HepG2 (cell line): ENCODE measurements around the gene SDHAF3. TPM values are rescaled to one million over a fixed set of nuclear protein-coding genes. Genes with fewer than 3 reads are reported as not detected.
A peak's percentile ranks its signal among the peaks of the same experiment; 100 is the strongest.

Experiments used
- ATAD3A ChIP-seq: sonication (generic); formaldehyde crosslinking; IDR thresholded peaks from 2 replicates; pipeline ENCODE4 v1.4.0; 2020; ENCODE audit warnings: missing genetic modification reagents
- BCL6 ChIP-seq: IDR thresholded peaks from 2 replicates; pipeline ENCODE4 v1.6.1; 2016; ENCODE audit warnings: missing genetic modification reagents, missing compliant biosample characterization
- DNMT3B ChIP-seq: conservative IDR thresholded peaks from 2 replicates; pipeline ENCODE4 v1.6.1; 2016; ENCODE audit warnings: missing biosample characterization, control low read depth
- FOXO4 ChIP-seq: sonication (generic); formaldehyde crosslinking; conservative IDR thresholded peaks from 2 replicates; pipeline ENCODE4 v1.8.1; 2023; ENCODE audit warnings: missing genetic modification reagents
- FOXP1 ChIP-seq, 2 experiments: fragments of 450-650 bp in 1 of 2; IDR thresholded peaks; 2 replicates each; pipeline ENCODE4 v1.6.1; 2017 to 2018; ENCODE audit warnings: antibody characterized with exemption in 1 of 2
- GFI1 ChIP-seq: sonication (generic); formaldehyde crosslinking; IDR thresholded peaks from 2 replicates; pipeline ENCODE4 v1.5.0; 2020; ENCODE audit warnings: missing genetic modification reagents, mild to moderate bottlenecking, borderline replicate concordance
- HOXD1 ChIP-seq: sonication (generic); formaldehyde crosslinking; IDR thresholded peaks from 2 replicates; pipeline ENCODE4 v1.5.0; 2020; ENCODE audit warnings: missing genetic modification reagents
- MXD3 ChIP-seq: IDR thresholded peaks from 2 replicates; pipeline ENCODE4 v1.6.1; 2016; ENCODE audit warnings: mild to moderate bottlenecking, missing biosample characterization, missing genetic modification reagents
- POGZ ChIP-seq: sonication (generic); formaldehyde crosslinking; IDR thresholded peaks from 2 replicates; pipeline ENCODE4 v1.4.0; 2020; ENCODE audit warnings: mild to moderate bottlenecking, missing genetic modification reagents
- RNF2 ChIP-seq: fragments of 450-650 bp; conservative IDR thresholded peaks from 2 replicates; pipeline ENCODE4 v1.6.1; 2016; ENCODE audit warnings: low read depth
- SOX5 ChIP-seq: IDR thresholded peaks from 2 replicates; pipeline ENCODE4 v1.6.1; 2016; ENCODE audit warnings: borderline replicate concordance
- ZBTB1 ChIP-seq: sonication (generic); formaldehyde crosslinking; IDR thresholded peaks from 2 replicates; pipeline ENCODE4 v1.4.0; 2020; ENCODE audit warnings: missing genetic modification reagents, borderline replicate concordance
- ZNF160 ChIP-seq: sonication (generic); formaldehyde crosslinking; IDR thresholded peaks from 2 replicates; pipeline ENCODE4 v1.8.0; 2022; ENCODE audit warnings: mild to moderate bottlenecking, inconsistent platforms, missing genetic modification reagents
- ZNF333 ChIP-seq: sonication (generic); formaldehyde crosslinking; IDR thresholded peaks from 2 replicates; pipeline ENCODE4 v1.4.0; 2020; ENCODE audit warnings: mild to moderate bottlenecking, missing genetic modification reagents, borderline replicate concordance
- ZNF496 ChIP-seq: sonication (generic); formaldehyde crosslinking; IDR thresholded peaks from 2 replicates; pipeline ENCODE4 v1.8.1; 2023; ENCODE audit warnings: mild to moderate bottlenecking, moderate library complexity, missing genetic modification reagents; ENCODE audit not compliant: insufficient replicate concordance
- ZNF572 ChIP-seq: sonication (generic); formaldehyde crosslinking; IDR thresholded peaks from 2 replicates; pipeline ENCODE4 v1.5.1; 2020; ENCODE audit warnings: mild to moderate bottlenecking, missing genetic modification reagents
- ZNF773 ChIP-seq: sonication (generic); formaldehyde crosslinking; IDR thresholded peaks from 2 replicates; pipeline ENCODE4 v1.4.0; 2020; ENCODE audit warnings: missing genetic modification reagents, borderline replicate concordance
- polyA plus RNA-seq, 8 experiments: library from polyadenylated mRNA; depleted of rRNA in 3 of 8; stranded (reverse) in 7 of 8; unstranded in 1 of 8; fragments of >200 nt; fragmentation: Illumina TruSeq in 4 of 8; extraction: Trizol in 4 of 8; gene quantifications; 2 replicates each; pipeline versions ENCODE4 v1.2.1 to v1.2.3, GENCODE V29; 2011 to 2016; ENCODE audit warnings: low read depth in 4 of 8, missing spikeins in 1 of 8, mixed read lengths in 1 of 8; ENCODE audit not compliant: insufficient read depth in 1 of 8
- total RNA-seq, 5 experiments: library from RNA; depleted of rRNA; stranded (reverse); fragments of >200 nt; fragmentation: Illumina TruSeq; extraction: Trizol; gene quantifications; 2 replicates each; pipeline ENCODE4 v1.2.3, GENCODE V29; 2016; ENCODE audit warnings: low read depth in 1 of 5
- TF ChIP-seq, protein P1 (sequence below): sonication (generic); formaldehyde crosslinking; IDR thresholded peaks from 2 replicates; pipeline ENCODE4 v1.8.0; 2022; ENCODE audit warnings: missing genetic modification reagents, mild to moderate bottlenecking, borderline replicate concordance
- TF ChIP-seq, protein P2 (sequence below): sonication (generic); formaldehyde crosslinking; IDR thresholded peaks from 2 replicates; pipeline ENCODE4 v1.9.0; 2021; ENCODE audit warnings: mild to moderate bottlenecking, missing genetic modification reagents

SDHAF3 gene
- total and polyA plus RNA-seq, 2 of the 13 experiments (the other 11 are each of a cell fraction or from before 2014, with no cell fraction given), result 15.2 to 32.6 TPM

DNA sequence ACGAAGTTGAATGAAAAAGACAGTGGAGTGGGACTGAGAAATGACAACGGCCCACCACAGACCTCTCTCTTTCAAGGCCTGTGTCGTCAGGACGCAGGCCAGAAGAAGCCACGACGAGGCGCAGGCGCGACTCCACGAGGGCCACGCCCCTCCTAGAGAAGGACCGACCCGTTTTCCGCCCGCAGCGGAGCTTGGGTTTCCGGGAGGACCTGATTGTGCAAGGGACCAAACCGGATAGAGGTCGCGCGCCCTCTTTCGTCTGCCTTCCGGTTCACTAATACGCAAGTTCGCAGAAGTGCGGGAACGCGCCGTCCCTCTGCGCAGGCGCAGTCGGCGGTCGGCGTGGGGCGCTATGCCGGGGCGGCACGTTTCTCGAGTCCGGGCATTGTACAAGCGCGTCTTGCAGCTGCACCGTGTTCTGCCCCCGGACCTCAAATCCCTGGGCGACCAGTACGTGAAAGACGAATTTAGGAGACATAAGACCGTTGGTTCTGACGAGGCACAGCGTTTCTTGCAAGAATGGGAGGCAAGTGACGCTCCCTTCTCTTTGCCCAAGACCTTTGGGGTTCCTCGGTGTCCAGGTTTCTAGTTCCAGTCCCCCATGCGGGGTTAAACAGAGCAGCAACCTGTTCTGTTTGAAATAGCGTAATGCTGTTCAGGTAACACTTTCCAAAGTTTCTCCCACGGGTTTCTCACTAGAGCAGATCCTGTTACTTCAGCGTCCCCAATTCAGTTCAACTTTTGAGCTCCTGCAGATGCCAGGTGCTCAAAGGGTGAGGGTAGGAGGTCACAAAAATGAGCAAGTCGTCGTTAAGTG, at the start of gene SDHAF3 (continued):
- TF ChIP-seq FOXO4 (CRISPR knock-in tag) (no peak), ZNF160 (CRISPR knock-in tag) (no peak), RNF2 (peak; percentile 77), ZNF333 (CRISPR knock-in tag) (no peak; the same call in 1 of the 2 replicates), HOXD1 (CRISPR knock-in tag) (peak; percentile 86), GFI1 (CRISPR knock-in tag) (no peak; the same call in 1 of the 2 replicates), DNMT3B (CRISPR knock-in tag) (no peak), ZNF496 (no peak), ATAD3A (CRISPR knock-in tag) (no peak), ZBTB1 (CRISPR knock-in tag) (no peak), POGZ (CRISPR knock-in tag) (peak; percentile 100), SOX5 (CRISPR knock-in tag) (peak; percentile 50; the same call in 1 of the 2 replicates), BCL6 (peak; percentile 50), ZNF572 (CRISPR knock-in tag) (peak; percentile 89; the same call in 1 of the 2 replicates), FOXP1 (IDR thresholded peaks at IDR 0.05) (no peak), FOXP1 (CRISPR knock-in tag; IDR thresholded peaks at IDR 0.05) (peak; percentile 38; the same call in 1 of the 2 replicates), ZNF773 (no peak), MXD3 (CRISPR knock-in tag) (peak; percentile 73; the same call in 1 of the 2 replicates)
- TF ChIP-seq, protein P1, sequence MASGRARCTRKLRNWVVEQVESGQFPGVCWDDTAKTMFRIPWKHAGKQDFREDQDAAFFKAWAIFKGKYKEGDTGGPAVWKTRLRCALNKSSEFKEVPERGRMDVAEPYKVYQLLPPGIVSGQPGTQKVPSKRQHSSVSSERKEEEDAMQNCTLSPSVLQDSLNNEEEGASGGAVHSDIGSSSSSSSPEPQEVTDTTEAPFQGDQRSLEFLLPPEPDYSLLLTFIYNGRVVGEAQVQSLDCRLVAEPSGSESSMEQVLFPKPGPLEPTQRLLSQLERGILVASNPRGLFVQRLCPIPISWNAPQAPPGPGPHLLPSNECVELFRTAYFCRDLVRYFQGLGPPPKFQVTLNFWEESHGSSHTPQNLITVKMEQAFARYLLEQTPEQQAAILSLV, result peak; percentile 82; the same call in 1 of the 2 replicates
- TF ChIP-seq, protein P2, sequence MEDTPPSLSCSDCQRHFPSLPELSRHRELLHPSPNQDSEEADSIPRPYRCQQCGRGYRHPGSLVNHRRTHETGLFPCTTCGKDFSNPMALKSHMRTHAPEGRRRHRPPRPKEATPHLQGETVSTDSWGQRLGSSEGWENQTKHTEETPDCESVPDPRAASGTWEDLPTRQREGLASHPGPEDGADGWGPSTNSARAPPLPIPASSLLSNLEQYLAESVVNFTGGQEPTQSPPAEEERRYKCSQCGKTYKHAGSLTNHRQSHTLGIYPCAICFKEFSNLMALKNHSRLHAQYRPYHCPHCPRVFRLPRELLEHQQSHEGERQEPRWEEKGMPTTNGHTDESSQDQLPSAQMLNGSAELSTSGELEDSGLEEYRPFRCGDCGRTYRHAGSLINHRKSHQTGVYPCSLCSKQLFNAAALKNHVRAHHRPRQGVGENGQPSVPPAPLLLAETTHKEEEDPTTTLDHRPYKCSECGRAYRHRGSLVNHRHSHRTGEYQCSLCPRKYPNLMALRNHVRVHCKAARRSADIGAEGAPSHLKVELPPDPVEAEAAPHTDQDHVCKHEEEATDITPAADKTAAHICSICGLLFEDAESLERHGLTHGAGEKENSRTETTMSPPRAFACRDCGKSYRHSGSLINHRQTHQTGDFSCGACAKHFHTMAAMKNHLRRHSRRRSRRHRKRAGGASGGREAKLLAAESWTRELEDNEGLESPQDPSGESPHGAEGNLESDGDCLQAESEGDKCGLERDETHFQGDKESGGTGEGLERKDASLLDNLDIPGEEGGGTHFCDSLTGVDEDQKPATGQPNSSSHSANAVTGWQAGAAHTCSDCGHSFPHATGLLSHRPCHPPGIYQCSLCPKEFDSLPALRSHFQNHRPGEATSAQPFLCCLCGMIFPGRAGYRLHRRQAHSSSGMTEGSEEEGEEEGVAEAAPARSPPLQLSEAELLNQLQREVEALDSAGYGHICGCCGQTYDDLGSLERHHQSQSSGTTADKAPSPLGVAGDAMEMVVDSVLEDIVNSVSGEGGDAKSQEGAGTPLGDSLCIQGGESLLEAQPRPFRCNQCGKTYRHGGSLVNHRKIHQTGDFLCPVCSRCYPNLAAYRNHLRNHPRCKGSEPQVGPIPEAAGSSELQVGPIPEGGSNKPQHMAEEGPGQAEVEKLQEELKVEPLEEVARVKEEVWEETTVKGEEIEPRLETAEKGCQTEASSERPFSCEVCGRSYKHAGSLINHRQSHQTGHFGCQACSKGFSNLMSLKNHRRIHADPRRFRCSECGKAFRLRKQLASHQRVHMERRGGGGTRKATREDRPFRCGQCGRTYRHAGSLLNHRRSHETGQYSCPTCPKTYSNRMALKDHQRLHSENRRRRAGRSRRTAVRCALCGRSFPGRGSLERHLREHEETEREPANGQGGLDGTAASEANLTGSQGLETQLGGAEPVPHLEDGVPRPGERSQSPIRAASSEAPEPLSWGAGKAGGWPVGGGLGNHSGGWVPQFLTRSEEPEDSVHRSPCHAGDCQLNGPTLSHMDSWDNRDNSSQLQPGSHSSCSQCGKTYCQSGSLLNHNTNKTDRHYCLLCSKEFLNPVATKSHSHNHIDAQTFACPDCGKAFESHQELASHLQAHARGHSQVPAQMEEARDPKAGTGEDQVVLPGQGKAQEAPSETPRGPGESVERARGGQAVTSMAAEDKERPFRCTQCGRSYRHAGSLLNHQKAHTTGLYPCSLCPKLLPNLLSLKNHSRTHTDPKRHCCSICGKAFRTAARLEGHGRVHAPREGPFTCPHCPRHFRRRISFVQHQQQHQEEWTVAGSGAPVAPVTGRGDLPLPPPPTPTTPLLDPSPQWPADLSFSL (CRISPR knock-in tag), result no peak
